Activated T-helper 1 cell treated with anti-CD3 and anti-CD28 coated beads, Interleukin-12 subunit alpha, Interleukin-12 subunit beta, Interleukin-2, Interleukin-4 antibody, amounts not matched to agents 30 ng/mL and 10 ng/mL and 1 ng/mL, durations not matched to agents 14 hours and 24 hours and 36 hours (primary cell): ENCODE measurements around the gene EIF2B2. TPM values are rescaled to one million over a fixed set of nuclear protein-coding genes. Genes with fewer than 3 reads are reported as not detected.
A peak's percentile ranks its signal among the peaks of the same experiment; 100 is the strongest.
"Not testable (repeated sequence)": the region's sequence is repeated elsewhere in the genome, so short reads cannot be mapped to it uniquely, and the experiment has no call there.

Experiments
- DNase-seq: peaks from one replicate; pipeline ENCODE4 v3.0.0; 2021; ENCODE audit warnings: low spot score
- H3K27ac Mint-ChIP-seq: one replicate; pipeline ENCODE4 v1.8.0; 2021; ENCODE audit warnings: mild to moderate bottlenecking, mixed read lengths
- H3K27me3 Mint-ChIP-seq: one replicate; pipeline ENCODE4 v1.8.0; 2022; ENCODE audit warnings: mild to moderate bottlenecking, moderate library complexity, mixed read lengths; ENCODE audit not compliant: insufficient read depth
- H3K36me3 Mint-ChIP-seq: one replicate; pipeline ENCODE4 v1.8.0; 2021; ENCODE audit warnings: low read depth, mixed read lengths
- H3K4me1 Mint-ChIP-seq: one replicate; pipeline ENCODE4 v1.8.0; 2021; ENCODE audit warnings: low read depth, mixed read lengths
- H3K4me3 Mint-ChIP-seq: one replicate; pipeline ENCODE4 v1.8.0; 2021; ENCODE audit warnings: mild to moderate bottlenecking, moderate library complexity, mixed read lengths
- H3K9me3 Mint-ChIP-seq: one replicate; pipeline ENCODE4 v1.8.0; 2021; ENCODE audit warnings: mixed read lengths
- intact Hi-C: fragments of 100-400 bp; cut with micrococcal nuclease; formaldehyde crosslinking; loops from one replicate; pipeline ENCODE4 v1.15.1; 2024
- total RNA-seq: library from RNA; stranded (reverse); gene quantifications from 2 replicates; pipeline ENCODE4 v1.2.3, GENCODE V29; 2022

EIF2B2 gene
- total RNA-seq, 1 donor from 2014 or later, result 54.3 TPM

DNA sequence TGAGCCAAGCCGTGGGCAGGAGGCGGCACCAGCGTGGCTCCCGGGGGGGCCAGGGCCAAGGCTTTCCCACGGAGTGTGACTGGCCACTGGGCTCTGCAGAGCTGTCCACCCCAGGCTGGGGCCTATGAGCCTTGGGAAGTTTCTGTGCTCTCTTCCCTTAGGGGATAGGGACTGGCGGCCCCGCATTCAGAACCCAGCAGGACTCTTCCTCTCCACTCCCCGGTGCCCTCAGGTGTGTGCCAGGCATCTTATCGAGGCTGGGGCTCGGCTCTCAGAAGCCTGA, 17.8 kb upstream of the EIF2B2 start:
- no peak overlapping the region for H3K4me3 Mint-ChIP-seq
- intact Hi-C loops, result no loop called here
- H3K27me3 Mint-ChIP-seq, result peaks cover 3% of the 10 kb centered on the region
- H3K27ac Mint-ChIP-seq, result no peak overlapping the region
- no peaks in the 10 kb centered on the region for H3K9me3 Mint-ChIP-seq
- no peaks in the 10 kb centered on the region for H3K4me1 Mint-ChIP-seq
- no peaks in the 10 kb centered on the region for H3K36me3 Mint-ChIP-seq
- DNase-seq, result no peak

GRCh38 chr14:74985806-74986205, 16.9 kb upstream of the EIF2B2 start:
- no peak overlapping the region for H3K4me3 Mint-ChIP-seq

GRCh38 chr14:74988131-74988530, 14.6 kb upstream of the EIF2B2 start:
- Mint-ChIP-seq H3K4me3 (no peak overlapping the region), H3K27ac (no peak overlapping the region), H3K36me3 (no peaks in the 10 kb centered on the region), H3K27me3 (peaks cover 15% of the 10 kb centered on the region), H3K9me3 (no peaks in the 10 kb centered on the region), H3K4me1 (no peaks in the 10 kb centered on the region)
- intact Hi-C loops, result no loop called here
- DNase-seq, result no peak

More at GRCh38 chr14:74985806-74986205, 16.9 kb upstream of the EIF2B2 start:
- no peaks in the 10 kb centered on the region for H3K9me3 Mint-ChIP-seq
- DNase-seq, result no peak
- H3K27ac Mint-ChIP-seq, result no peak overlapping the region
- peaks cover 9% of the 10 kb centered on the region for H3K27me3 Mint-ChIP-seq
- H3K4me1 Mint-ChIP-seq, result no peaks in the 10 kb centered on the region
- intact Hi-C loops, result no loop called here
- no peaks in the 10 kb centered on the region for H3K36me3 Mint-ChIP-seq

DNA sequence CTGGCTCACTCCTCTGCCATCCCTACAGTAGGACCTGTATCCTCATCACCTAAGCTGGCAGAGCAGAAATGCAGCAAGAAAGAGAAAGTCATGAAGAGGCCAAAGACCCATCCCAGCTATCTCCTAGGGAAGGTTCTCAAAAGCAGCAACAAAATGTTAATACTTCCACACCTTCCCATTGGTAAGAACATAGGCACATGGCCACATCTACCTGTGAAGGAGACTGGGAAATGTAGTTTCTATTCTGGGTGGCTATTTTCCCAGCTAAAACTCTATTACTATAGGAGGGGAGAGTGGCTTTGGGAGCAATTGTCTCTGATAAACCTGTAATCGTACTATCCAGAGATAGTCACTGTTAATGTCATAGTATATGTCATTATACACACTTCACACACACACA, 13.7 kb upstream of the EIF2B2 start:
- Mint-ChIP-seq H3K27me3 (peaks cover 15% of the 10 kb centered on the region), H3K4me1 (no peaks in the 10 kb centered on the region), H3K36me3 (no peaks in the 10 kb centered on the region), H3K27ac (no peak overlapping the region), H3K9me3 (no peaks in the 10 kb centered on the region), H3K4me3 (no peak overlapping the region)
- DNase-seq, result no peak
- intact Hi-C loops, result no loop called here

GRCh38 chr14:74994182-74994581, 8.5 kb upstream of the EIF2B2 start:
- H3K27ac Mint-ChIP-seq, H3K4me1 Mint-ChIP-seq, intact Hi-C loops, DNase-seq, H3K4me3 Mint-ChIP-seq, H3K9me3 Mint-ChIP-seq, H3K36me3 Mint-ChIP-seq: not testable (repeated sequence)
- peaks cover 16% of the 10 kb centered on the region for H3K27me3 Mint-ChIP-seq

DNA sequence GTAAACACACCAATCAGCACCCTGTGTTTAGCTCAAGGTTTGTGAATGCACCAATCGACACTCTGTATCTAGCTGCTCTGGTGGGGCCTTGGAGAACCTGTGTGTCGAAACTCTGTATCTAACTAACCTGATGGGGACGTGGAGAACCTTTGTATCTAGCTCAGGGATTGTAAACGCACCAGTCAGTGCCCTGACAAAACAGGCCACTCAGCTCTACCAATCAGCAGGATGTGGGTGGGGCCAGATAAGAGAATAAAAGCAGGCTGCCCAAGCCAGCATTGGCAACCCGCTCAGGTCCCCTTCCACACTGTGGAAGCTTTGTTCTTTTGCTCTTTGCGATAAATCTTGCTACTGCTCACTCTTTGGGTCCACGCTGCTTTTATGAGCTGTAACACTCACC, 6.9 kb upstream of the EIF2B2 start:
- H3K4me1 Mint-ChIP-seq, intact Hi-C loops, H3K9me3 Mint-ChIP-seq, H3K36me3 Mint-ChIP-seq, H3K4me3 Mint-ChIP-seq, H3K27ac Mint-ChIP-seq, DNase-seq: not testable (repeated sequence)
- H3K27me3 Mint-ChIP-seq, result peaks cover 12% of the 10 kb centered on the region

- intact Hi-C loops, result loop anchor here (5.0 kb wide), 4 partner anchors 164 to 986 kb away; partner anchors contain the start of gene IFT43
- peaks cover 10% of the 10 kb centered on the region for H3K27me3 Mint-ChIP-seq
- peaks cover 41% of the 10 kb centered on the region for H3K4me1 Mint-ChIP-seq
- H3K36me3 Mint-ChIP-seq, result peaks cover 33% of the 10 kb centered on the region
- no peak overlapping the region for H3K27ac Mint-ChIP-seq
- no peak for DNase-seq
- peak overlapping the region; percentile 37 for H3K4me3 Mint-ChIP-seq
- peaks cover 4% of the 10 kb centered on the region for H3K9me3 Mint-ChIP-seq
These were observed 1.5 kb upstream of the EIF2B2 start for GRCh38 chr14:75001261-75001660.

GRCh38 chr14:75001899-75002298, 822 bp upstream of the EIF2B2 start:
- Mint-ChIP-seq H3K27ac (peak overlapping the region; percentile 92), H3K27me3 (peaks cover 10% of the 10 kb centered on the region), H3K9me3 (peaks cover 4% of the 10 kb centered on the region), H3K4me3 (peak overlapping the region; percentile 98), H3K36me3 (peaks cover 40% of the 10 kb centered on the region), H3K4me1 (peaks cover 47% of the 10 kb centered on the region)
- DNase-seq, result no peak
- intact Hi-C loops, result loop anchor here (1.0 to 5.0 kb wide), 13 partner anchors 9 to 985 kb away; partner anchors contain the start of genes DLST, IFT43, ISCA2 and MLH3

DNA sequence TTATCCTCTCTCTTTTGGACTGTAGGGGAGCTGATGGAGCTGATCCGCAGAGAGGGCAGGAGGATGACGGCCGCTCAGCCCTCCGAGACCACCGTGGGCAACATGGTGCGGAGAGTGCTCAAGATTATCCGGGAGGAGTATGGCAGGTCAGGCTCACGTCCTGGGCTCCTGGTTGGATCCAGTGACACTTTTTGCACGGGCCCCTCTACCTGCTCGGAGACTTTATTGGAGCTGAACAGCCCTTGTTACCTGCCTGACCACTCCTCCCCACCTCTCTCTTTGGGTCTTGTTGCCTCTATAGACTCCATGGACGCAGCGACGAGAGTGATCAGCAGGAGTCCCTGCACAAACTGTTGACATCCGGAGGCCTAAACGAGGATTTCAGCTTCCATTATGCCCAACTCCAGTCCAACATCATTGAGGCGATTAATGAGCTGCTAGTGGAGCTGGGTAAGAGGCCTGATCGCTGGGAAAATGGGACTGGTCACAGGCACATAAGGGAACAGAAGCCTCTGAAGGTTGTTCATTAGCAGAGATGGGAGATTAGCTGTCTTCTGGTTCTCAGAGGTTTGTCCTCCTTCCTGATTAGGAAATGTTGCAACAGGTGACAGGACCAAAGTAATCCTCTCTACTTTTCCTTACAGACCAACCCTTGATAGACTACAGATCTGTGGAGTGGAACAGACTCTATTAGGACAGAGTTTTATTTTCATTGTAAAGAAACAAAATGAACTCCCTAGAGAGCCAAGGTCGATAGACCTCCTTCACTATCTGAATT, 718 bp downstream of the EIF2B2 start:
- no peak for DNase-seq
- peaks cover 53% of the 10 kb centered on the region for H3K36me3 Mint-ChIP-seq
- peaks cover 62% of the 10 kb centered on the region for H3K4me1 Mint-ChIP-seq
- H3K4me3 Mint-ChIP-seq, result peak overlapping the region; percentile 98
- intact Hi-C loops, result loop anchor here (2.0 to 5.0 kb wide), 6 partner anchors 57 to 984 kb away; partner anchors contain the start of gene IFT43
- H3K27ac Mint-ChIP-seq, result peak overlapping the region; percentile 92
- peaks cover 10% of the 10 kb centered on the region for H3K27me3 Mint-ChIP-seq
- peaks cover 4% of the 10 kb centered on the region for H3K9me3 Mint-ChIP-seq

GRCh38 chr14:75005357-75005756, 2.6 kb downstream of the EIF2B2 start:
- Mint-ChIP-seq H3K27me3 (peaks cover 3% of the 10 kb centered on the region), H3K9me3 (peaks cover 4% of the 10 kb centered on the region), H3K4me3 (no peak overlapping the region), H3K36me3 (peaks cover 65% of the 10 kb centered on the region), H3K27ac (no peak overlapping the region), H3K4me1 (peaks cover 65% of the 10 kb centered on the region)
- no peak for DNase-seq
- intact Hi-C loops, result no loop called here

GRCh38 chr14:75009176-75009575, 6.5 kb downstream of the EIF2B2 start:
- Mint-ChIP-seq H3K9me3 (no peaks in the 10 kb centered on the region), H3K27ac (no peak overlapping the region), H3K4me1 (peaks cover 55% of the 10 kb centered on the region), H3K36me3 (peaks cover 69% of the 10 kb centered on the region), H3K4me3 (no peak overlapping the region), H3K27me3 (no peaks in the 10 kb centered on the region)
- no peak for DNase-seq
- intact Hi-C loops, result no loop called here

DNA sequence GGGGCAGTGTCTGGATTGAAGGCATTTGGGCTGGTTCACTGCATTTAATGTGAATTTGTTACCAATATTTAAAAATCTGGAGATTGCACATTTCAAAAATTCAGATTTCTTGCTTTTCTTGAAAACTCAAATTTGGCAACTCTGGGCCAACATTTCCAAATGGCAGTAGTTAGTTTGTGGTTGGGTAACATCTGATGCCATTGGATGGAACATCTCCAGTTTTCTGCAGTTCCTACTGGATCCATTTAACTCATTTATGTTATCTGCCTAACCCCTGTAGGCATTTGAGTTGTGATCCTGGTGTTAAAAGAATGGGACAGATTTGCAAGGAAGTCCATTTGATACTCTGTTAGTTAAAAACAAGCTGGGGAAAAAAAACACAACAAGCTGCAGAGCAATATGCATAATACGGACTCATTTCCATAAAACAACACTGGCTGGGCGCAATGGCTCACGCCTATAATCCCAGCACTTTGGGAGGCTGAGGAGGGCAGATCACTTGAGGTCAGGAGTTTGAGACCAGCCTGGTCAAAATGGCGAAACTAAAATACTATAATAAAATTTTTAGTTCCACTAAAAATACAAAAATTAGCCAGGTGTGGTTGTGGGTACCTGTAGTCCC, 7.9 kb downstream of the EIF2B2 start:
- H3K27ac Mint-ChIP-seq, result peak overlapping the region; percentile 34

DNA sequence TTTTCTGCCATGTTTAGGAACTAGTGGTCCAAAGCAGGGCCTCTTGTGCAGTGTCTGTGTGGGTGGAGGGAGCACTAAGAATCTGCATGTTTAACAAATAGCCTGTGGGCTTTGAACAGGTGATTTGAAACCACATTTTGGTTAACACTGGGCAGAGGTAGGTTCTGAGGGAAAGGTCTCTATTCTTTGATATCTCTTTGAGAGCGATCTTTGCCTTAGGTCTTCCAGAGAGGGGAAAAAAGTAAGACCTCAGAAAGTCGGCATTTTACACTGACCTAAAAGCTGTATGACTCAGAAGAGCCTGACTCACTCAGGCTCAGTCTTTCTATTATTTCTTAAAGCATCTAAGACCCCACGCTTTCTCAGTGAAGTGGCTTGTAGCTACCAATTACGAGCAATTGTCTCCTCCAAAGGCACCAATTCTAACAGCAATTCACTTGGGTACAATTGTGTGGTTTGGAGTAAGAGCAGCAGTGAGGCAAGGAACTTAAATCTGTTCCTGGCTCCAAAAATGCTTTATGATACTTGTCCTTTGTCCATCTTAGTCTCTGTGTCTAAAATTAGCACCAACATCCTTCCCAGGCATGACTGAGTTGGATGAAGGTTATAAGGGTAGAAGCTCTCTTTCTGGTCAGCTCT, 8.8 kb downstream of the EIF2B2 start:
- H3K4me3 Mint-ChIP-seq, result no peak overlapping the region
- DNase-seq, result no peak

More for the DNA sequence above, 7.9 kb downstream of the EIF2B2 start:
- no peak for DNase-seq
- intact Hi-C loops, result loop anchor here (1.0 kb wide), 1 partner anchor 8 kb away; the partner anchor contains the start of gene EIF2B2
- no peaks in the 10 kb centered on the region for H3K27me3 Mint-ChIP-seq
- peaks cover 41% of the 10 kb centered on the region for H3K4me1 Mint-ChIP-seq
- no peaks in the 10 kb centered on the region for H3K9me3 Mint-ChIP-seq
- H3K36me3 Mint-ChIP-seq, result peaks cover 66% of the 10 kb centered on the region
- H3K4me3 Mint-ChIP-seq, result no peak overlapping the region

More for the DNA sequence above, 8.8 kb downstream of the EIF2B2 start:
- H3K27me3 Mint-ChIP-seq, result no peaks in the 10 kb centered on the region
- H3K27ac Mint-ChIP-seq, result peak overlapping the region; percentile 61
- H3K4me1 Mint-ChIP-seq, result peaks cover 34% of the 10 kb centered on the region
- H3K9me3 Mint-ChIP-seq, result no peaks in the 10 kb centered on the region
- intact Hi-C loops, result loop anchor here (1.0 kb wide), 1 partner anchor 9 kb away; the partner anchor contains the start of gene EIF2B2
- peaks cover 60% of the 10 kb centered on the region for H3K36me3 Mint-ChIP-seq
